HG03575 (cell line): Measurements from ENCODE around the gene PTPRM.

ENCODE experiments used
- ATAC-seq: cut with Tn5 transposase; IDR thresholded peaks from one replicate; pipeline ENCODE4 v1.9.1; 2021; ENCODE audit not compliant: unreplicated experiment, insufficient number of reproducible peaks, low FRiP score; ENCODE audit errors: extremely low read depth

The PTPRM gene

DNA sequence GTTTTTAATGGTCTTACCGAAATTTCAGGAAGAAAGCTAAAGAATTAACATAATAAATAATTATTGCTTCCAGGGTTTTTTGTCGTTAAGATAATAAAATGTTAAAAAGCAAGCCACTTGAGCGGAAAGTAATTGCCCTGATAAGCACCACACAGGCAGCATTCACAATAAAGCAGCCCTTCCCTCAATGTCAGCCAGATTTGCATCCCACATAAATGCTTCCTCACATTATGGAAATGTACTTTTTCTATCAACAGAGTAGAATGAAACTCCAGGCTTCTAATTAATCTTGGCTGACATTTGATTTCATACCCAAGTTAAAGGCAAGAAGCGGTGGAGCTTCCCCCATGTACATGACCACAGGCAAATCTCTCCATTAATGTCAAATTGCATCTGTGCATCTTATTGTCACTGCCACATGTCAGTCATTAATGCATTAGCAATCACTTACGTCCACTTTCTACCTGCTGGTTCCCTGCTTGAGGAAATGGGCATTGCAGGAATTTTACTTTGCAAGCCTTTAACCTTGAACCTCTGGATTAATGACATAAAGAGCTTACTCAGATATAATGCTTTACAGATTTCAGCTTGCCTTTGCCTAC, 26.2 kb downstream of the PTPRM start:
- no peak for ATAC-seq

DNA sequence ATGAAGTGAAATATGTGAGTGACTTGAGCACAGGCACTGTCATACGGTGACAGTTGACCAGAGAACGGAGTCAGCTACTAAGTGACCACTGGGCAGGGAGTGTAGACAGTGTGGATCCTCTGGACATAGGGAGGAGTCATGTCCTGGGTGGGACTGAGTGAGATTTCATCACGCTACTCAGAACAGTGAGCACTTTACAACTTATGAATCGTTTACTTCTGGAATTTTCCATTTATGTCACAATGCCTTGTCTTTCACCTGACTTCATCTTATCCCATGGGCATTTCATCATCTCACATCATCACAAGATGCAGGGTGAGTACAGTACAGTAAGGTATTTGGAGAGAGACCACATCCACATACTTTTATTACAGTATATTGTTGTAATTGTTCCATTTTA, 29.0 kb downstream of the PTPRM start:
- no peak for ATAC-seq

DNA sequence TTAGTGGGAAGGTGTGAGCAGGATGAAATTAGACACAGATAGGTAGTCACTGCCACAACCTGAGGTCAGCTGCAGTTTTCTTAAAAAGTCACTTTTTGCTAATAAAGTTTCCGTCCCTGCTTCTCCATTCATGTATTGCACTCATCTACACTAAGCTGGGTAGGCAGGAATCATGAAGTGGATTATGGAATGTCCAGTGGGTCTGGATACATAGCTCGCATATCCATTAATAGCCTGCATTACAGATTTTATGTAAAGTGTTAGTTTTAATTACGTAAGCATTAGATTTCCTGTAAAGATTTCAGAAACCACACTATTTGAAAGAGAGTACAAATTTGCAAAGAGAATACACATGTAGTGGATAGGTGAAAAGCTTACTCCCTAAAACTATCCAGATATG, 30.4 kb downstream of the PTPRM start:
- ATAC-seq = no peak

DNA sequence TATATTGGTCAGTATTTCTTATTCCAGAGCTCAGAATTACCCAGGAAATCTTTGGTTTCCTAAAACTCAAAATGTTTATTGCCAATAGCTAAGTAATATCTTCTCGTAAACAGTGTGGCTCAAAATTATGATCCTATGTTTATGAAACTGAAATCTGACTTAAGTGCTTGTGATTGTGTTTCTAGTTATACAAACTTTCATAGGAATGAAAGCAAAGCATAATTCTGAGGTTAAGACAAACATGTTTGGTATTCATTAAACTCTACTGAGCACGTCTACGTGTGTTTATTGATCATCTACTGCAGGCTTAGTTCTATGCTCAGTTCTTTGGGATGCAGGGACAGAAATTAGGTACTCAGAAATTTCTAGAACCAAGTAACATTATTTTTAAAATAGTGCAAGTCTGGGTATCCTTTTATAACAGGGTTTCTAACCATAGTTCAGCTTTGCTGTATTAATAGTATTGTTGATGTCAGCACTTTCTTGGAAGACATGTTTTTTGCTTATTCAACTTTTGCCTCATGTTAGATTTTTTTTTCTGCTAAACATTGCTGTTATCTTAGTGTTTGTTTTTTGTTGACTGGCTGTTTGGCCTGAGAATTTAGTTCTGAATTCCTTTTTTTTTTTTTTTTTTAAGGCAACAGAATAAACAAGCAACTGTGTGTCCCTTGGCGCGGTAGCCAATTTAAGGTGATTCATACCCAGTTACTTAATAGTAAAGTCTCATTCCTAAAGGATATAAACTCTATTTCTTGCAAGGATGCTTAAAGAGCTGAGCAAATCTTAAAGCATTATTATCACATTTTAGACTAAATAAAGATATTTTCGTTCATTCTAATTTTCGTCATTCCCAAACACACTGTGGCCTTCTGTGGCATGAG, 31.3 kb downstream of the PTPRM start:
- no peak for ATAC-seq

DNA sequence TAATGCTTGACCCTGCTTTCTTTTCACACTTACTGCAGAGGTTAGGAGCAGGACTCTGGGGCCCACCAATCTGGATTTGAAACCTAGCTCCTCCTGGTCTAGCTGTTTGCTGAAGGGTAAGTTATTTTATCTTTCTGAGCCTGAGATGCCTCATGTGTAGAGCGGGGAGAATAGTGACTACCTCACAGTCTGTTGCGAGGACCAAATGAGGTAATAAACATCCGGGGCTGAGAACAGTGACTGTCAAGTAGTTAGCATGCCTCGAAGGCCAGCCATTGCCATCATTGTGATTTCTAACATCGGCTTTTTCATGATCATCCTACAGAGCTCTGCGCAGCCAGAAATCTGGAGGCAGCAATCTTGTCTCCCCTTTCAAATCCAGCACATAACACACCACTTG, 32.9 kb downstream of the PTPRM start:
- ATAC-seq = no peak

DNA sequence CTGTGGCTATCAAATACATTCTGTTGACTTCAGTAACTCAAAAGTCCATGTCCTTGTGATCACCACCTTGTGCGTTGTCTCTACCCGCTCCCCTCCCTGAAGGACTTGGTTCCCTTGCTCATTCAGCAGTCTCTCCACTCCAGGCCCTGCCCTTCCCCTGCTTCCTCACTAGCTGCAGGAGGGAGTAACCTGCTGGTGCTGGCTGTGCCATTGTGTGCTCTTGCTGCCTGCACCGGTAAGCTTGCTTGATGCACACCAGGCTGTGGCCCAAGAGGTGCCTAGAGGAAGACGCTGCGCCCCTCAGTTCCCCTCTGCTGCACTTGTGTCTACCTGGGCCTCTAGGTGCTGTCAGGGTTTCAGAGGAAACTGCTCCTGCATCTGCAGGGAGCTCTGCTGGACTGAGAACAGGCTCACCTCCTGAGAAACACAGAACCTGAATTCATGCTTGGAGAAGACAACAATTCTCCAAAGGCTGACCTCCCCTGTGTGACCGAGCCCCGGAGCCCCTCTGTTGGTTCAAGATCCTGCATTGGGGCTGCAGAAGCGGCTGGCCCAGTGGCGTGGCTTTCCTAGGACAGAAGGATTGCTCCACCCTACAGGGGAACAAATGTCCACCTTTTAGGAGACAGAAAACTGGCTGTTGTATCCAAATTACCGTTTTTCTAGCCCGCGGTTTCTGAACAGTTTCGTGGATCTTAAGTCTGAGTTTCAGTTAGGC, 33.6 kb downstream of the PTPRM start:
- ATAC-seq = no peak

DNA sequence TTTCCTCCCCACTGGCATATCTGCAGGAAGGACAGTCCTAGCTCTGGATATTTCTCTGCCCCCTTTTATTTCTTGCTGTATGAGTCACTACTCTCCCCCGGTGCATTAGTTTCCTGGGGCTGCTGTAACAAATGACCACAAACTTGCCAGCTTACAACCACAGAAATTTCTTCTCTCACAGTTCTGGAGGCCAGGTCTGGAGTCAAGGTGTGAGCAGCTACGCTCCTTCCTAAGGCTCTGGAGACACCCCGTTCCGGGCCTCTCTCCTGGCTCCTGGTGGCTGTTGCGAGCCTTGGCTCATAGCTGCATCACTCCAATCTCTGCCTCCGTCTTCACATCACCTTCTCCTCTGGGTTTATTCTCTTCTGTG, 34.1 kb downstream of the PTPRM start:
- ATAC-seq = no peak

DNA sequence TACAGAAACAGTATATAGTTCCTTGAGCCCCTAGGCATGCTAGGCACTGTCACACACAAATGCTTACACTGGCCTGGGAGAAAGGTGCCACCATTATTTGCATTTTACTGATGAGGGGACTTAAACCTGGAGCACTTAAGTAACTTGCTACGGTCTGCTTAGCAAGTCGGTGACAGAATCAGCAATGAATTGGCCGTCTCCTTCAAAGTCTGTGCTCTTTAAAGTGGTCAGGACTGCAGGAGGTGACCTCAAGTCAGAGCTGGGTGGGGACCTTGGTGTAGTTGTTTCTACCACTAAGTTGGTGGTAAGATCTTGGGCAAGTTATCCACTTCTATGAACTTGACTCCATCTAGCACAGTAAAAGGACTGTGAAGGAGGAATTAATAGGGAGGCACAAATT, 34.8 kb downstream of the PTPRM start:
- ATAC-seq = no peak

DNA sequence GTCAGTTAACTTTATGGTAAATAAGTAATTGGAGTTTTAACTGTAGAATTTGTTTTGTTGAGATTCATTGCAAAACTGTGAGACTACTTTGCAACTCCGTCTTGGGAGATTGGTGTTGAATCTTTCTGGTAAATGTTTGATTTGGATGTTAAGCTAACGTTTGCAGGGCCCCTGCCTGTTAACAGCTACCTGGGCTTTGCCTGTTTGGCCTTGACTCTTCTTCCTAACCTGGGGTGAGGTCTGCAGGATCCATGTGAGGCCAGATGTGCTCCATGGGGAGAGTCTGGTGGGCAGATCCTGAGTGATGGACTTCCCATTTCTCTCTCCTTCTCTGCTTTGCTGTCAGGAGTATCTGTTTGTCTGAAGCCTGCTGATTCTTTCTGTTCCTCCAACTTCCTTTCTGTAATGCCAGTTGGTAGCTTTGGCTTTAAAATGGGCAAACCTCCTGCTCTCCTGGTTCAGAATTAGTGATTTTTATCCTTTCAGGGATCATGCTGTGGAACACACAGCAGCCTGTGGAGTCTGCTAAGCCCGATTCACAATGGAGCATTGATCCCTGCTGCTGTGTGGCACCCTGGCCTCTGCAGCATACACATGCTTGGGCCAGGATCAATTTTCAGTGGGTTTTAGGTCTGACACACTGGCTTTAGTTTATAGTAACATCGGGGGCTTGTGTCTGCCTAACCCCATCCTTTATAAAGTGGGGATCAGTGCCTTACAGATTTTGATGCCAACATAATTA, 36.3 kb downstream of the PTPRM start:
- no peak for ATAC-seq

DNA sequence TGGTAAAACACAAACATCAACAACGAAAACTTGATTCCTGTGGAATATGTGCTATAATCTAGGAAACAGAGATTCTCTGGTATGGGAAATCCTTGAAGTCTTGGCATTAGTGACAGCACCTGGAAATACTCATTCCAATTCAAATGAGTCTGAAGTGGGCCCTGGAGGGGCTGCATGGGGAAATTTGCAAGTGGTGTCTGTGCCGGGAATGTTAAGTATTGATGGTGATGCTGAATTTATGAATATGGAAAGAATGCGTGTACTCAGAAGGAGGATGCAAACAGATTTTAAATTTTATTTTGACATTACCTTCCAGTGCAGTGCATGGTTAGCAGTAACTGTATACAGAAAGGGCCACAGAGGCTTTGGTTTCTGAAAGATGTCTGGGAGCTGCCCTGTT, 37.2 kb downstream of the PTPRM start:
- no peak for ATAC-seq

DNA sequence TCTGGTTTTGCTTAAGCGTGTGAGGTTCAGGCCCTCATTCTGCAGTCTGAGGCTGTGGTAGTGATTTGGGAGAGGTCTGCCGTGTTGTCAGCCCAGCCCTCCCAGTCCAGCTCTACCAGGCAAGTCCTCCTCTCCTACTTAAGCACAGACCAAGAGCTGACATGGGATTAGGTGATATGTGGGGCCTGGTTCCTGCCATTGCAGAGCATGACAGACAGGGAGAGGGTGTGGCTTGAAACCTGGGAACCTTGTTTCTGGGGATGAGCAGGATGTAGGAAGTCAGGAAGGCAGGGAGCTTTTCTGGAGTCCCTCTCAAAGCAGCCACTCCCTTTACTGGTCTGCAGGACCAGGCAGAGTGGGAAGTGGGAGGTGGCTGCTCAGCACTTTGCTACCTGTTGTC, 38.6 kb downstream of the PTPRM start:
- ATAC-seq = no peak

DNA sequence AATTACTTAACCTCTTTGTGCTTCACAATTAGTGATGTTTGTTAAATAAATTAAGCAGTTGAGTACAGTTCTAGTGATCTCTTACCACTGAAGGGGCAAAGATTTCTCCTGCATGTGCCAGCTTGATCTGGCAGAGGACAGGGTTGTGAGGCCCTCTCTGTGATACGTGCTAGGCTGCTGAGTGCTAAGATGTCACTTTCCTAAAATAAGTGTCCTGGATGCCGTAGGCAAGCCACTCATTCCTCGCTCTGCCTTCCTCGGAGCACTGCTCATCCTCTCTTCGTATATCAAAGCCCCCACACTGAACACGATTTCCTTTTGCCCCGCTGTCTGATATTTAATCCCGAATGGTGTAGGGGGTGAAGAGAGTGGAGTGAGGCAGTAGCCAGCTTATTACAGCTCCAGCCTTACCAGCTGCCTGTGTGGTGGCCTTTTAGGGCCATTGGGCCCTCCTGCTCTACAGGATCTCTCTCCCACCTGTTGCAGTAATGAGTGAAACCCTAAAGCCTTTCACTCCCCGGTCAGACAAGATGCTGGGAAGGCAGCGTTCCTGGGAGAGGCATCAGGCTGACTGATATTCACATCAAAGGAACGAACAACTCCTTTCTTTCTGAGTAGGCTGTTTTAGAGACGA, 40.5 kb downstream of the PTPRM start:
- ATAC-seq = no peak

DNA sequence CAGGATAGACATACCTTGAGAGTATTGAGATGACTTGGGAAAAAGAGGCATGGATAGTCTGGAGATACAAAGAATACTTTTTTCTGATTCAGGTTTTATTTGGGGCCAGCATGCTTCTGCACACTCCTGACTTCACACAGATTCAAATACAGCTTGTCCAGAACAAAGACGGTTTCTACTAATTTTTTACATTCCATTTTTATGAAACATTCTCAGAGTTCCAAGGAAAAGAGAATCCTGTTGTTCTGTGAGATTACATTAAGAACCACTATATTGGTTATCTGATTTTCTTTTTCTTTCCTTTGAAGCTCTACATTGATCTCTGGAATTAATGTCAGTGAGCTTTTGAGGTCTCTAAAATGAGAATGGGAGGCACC, 41.0 kb downstream of the PTPRM start:
- no peak for ATAC-seq

DNA sequence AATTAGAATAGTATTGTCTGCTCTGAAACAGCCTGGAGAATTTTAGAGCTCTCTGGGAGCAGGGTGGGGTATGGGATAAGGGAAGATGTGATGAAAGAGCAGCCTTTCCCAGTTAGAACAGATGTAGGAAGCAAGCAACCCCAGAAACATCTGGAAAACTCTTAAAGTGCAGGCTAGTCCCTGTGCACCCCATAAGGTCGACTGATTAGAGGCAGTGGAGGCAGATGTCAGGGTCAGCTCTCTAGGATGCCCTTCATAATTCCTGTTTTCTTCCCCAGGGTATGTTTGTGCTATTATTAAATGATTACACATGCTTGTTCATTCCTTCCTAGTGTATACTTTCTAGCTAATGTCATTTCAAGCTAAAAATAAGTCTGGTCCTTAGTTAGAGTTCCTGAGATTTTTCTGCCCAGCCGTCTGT, 41.7 kb downstream of the PTPRM start:
- no peak for ATAC-seq

DNA sequence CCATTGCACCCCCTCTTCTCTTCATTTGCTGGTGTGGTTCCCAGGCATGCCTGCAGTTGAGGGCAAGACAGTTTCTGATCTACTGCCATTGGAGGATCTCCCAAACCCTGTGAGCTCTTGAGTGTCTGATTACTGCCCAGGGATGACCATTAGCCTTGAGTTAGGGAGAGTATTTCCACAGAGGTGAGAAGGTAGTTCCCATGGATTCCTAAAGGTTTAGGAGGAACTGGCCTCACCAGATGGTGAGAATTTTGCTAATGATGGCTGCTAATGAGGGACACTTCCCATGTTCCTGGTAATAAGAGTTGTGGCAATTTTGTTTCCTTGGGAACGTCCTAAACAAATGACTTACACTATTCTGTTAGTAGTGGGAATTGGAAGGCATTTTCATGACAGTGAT, 42.5 kb downstream of the PTPRM start:
- ATAC-seq = no peak

DNA sequence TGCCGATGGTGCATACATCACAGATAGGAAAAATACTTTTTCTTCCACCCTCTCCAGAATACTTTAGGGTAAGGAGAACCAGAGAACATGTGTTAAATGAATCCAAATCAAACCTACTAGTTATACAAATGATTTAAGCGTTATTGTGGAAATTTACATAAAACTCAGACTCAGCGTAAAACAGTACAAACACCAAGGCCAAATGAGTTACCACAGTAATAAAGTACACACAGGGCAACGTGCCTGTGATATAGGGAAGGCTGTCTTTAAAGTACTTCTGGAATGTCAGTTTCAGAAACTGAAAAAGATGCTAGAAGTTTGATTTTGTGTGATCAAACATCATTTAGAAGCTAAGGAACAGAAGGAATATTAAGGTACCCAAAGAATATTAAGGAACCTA, 46.9 kb downstream of the PTPRM start:
- ATAC-seq = no peak

DNA sequence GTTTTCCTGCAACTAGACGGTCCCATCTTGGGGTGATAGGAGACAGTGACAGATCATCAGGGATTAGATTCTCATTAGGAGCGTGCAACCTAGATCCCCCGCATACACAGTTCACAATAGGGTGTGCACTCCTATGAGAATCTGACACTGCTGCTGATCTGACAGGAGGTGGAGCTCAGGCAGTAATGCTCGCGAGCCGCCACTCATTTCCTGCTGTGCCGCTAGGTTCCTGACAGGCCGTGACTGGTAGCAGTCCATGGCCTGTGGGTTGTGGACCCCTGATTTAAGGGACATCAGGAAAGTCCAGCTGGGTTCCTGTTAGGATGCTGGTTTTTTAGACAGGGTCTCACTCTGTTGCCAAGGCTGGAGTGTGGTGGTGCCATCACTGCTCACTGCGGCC, 48.7 kb downstream of the PTPRM start:
- ATAC-seq = no peak

DNA sequence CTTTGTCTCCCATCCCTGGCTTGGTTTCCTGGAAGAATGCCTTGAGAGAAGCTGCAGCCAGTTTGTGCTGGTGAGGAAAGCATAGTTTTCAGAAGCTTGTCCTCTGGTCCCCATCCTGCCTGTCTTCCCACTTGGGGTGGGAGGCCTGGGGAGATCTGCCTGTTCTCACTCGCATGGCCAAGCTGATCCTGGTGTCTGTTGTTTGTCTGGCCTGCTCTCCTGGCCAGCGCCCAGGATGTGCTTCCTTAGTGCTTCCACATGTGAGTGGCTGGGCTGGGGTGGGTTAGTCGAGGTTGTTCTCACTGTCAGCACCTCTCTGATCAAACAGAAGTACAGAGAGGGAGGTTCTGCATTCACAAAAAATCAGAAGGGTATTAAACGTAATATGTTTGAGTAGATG, 49.5 kb downstream of the PTPRM start:
- no peak for ATAC-seq

DNA sequence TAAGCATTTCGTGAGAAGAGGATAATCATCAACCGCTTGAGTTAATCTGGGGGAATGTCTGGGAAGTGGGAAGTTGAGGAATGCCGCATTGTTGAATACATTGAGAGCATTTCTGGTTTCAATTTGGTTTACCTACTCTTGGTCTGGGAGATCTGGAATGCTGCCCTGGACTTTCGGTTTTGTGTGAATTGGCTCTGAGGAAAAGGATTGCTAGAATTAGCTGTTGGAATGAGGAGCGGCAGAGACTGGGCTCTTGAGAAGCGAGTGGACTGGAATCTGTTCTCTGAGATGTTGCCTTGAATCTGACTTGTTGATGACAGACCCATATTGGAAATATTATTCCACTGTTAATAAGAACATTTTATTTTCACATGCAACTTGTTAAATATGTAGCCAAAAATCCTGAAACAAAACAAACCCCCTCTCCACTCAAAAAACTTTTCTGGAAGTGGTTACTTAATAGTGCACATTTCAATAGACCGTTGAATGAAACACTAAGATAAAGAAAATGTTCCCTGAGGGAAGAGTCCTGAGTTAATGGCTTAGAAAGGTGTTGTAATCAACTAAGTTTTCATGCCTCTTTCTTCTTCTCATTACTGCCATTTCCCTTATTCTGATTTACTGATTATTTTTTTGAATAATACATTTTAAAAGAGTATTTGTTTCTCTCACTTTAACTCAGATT, 50.8 kb downstream of the PTPRM start:
- no peak for ATAC-seq
